Heart left ventricle (tissue), 16 donors: ENCODE measurements around the gene BORCS5. TPM values are rescaled to one million over a fixed set of nuclear protein-coding genes. Genes with fewer than 3 reads are reported as not detected.
A peak's percentile ranks its signal among the peaks of the same experiment; 100 is the strongest.

ENCODE experiments used
- ATAC-seq, 4 donors: fragments of 200-7000 bp; cut with Tn5 transposase; one replicate each; pipeline ENCODE4 v1.9.1; 2020 to 2022; ENCODE audit warnings: moderate library complexity in 4 of 4, mild to moderate bottlenecking in 3 of 4, moderate number of reproducible peaks in 1 of 4
- DNase-seq, 5 donors: peaks; one replicate each; pipeline ENCODE4 v3.0.0-alpha.2; 2020
- H3K27ac ChIP-seq, 12 donors: fragments of 200-600 bp; sonication (generic) in 4 of 12; one replicate each; pipeline versions ENCODE4 v1.5.0 to v1.8.0; 2016 to 2022; ENCODE audit warnings: mild to moderate bottlenecking in 2 of 12
- H3K27me3 ChIP-seq, 9 donors: fragments of 200-600 bp; sonication (generic) in 2 of 9; one replicate each; pipeline versions ENCODE4 v1.5.1 to v1.8.0; 2016 to 2022; ENCODE audit warnings: mild to moderate bottlenecking in 3 of 9
- H3K36me3 ChIP-seq, 9 donors: fragments of 200-600 bp; sonication (generic) in 2 of 9; one replicate each; pipeline versions ENCODE4 v1.5.0 to v1.8.0; 2018 to 2022; ENCODE audit warnings: mild to moderate bottlenecking in 2 of 9
- H3K4me1 ChIP-seq, 12 donors: fragments of 200-600 bp; sonication (generic) in 4 of 12; one replicate each; pipeline versions ENCODE4 v1.5.0 to v1.8.0; 2016 to 2022; ENCODE audit warnings: mild to moderate bottlenecking in 3 of 12
- H3K4me3 ChIP-seq, 12 donors: fragments of 200-600 bp; sonication (generic) in 4 of 12; one replicate each; pipeline versions ENCODE4 v1.5.0 to v1.8.0; 2017 to 2022; ENCODE audit warnings: mild to moderate bottlenecking in 9 of 12, moderate library complexity in 4 of 12
- H3K9me3 ChIP-seq, 12 donors: fragments of 200-600 bp; sonication (generic) in 4 of 12; one replicate each; pipeline versions ENCODE4 v1.5.0 to v1.8.0; 2016 to 2022; ENCODE audit warnings: mild to moderate bottlenecking in 1 of 12
- POLR2A ChIP-seq, 2 donors: fragments of 450-650 bp; IDR thresholded peaks; one replicate each; pipeline ENCODE4 v1.6.1; 2017; ENCODE audit warnings: antibody characterized with exemption in 2 of 2, mild to moderate bottlenecking in 2 of 2, moderate library complexity in 2 of 2
- WGBS, 4 donors: extraction: QIAGEN DNeasy Blood & Tissue Kit in 2 of 4; methylation state at CpG; one replicate each; pipeline versions ENCODE4 v1.1.5 to v1.1.7; 2013 to 2018; 5-methylcytosine and 5-hydroxymethylcytosine counted together
- intact Hi-C, 10 donors: fragments of 100-400 bp; cut with DNase I; formaldehyde crosslinking; loops; one replicate each; pipeline versions ENCODE4 v1.11.1 to v1.14.2; 2022
- polyA plus RNA-seq, 2 donors: library from polyadenylated mRNA; stranded (reverse); fragments of 200-250 nt; gene quantifications; one replicate each; pipeline ENCODE4 v1.2.3, GENCODE V29; 2013
- total RNA-seq, 9 donors: library from RNA; depleted of rRNA in 2 of 9; stranded (reverse); fragments of >200 nt in 2 of 9; fragmentation: NEBNext Ultra II Directional in 3 of 9; extraction: Animal tissue kit (Norgen Biotek cat#: 25700) in 3 of 9; gene quantifications; one replicate each; pipeline versions ENCODE4 v1.1.0 to v1.2.4, GENCODE V29; 2016 to 2023
- TF ChIP-seq, protein P1 (sequence below), 12 donors: fragments of 200-600 bp; sonication (generic) in 4 of 12; IDR thresholded peaks; one replicate each; pipeline versions ENCODE4 v1.5.0 to v1.8.0; 2018 to 2022; ENCODE audit warnings: antibody characterized with exemption in 12 of 12, mild to moderate bottlenecking in 5 of 12
- donor health status: ischemic (EF 13 %, LVEDD 7.1; RV severe dilation, severe dysfunction).
- donor health status: healthy with polysubstance abuse.
- donor health status: DM: no; HTN: yes; CAD: no.
- donor health status: DM: no; HTN: no; CAD: no.
- donor health status: ischemic (EF 25% LVEDD 6.9; RV normal size, moderate dysfunction).
- donor health status: ischemic (EF 25% LVEDD 5.7; RV mildly dilated, moderate dysfunction).
- donor health status: healthy.
- donor health status: DM: yes; HTN: yes; CAD: no.
- donor health status: ischemic (EF 35%, LVEDD 5.7; RV mildly dilated, moderate dysfunction).
- donor health status: nonischemic (EF 11% LVEDD 7.7; RV severe dilation, severe dysfunction).
- donor health status: DM: yes; HTN: yes; CAD: no.
- donor health status: PGD.
- donor health status: ischemic (EF 29% LVEDD 5.4; RV normal size, mild dysfunction).
- donor health status: nonischemic (EF 23%, LVEDD 6.1; RV moderate dilation, normal function).

Gene BORCS5
- total and polyA plus RNA-seq, 11 donors: 3.9 to 21.3 (median 12.3) TPM

- TF ChIP-seq POLR2A (IDR thresholded peaks at IDR 0.05): no peak
- TF ChIP-seq, protein P1, sequence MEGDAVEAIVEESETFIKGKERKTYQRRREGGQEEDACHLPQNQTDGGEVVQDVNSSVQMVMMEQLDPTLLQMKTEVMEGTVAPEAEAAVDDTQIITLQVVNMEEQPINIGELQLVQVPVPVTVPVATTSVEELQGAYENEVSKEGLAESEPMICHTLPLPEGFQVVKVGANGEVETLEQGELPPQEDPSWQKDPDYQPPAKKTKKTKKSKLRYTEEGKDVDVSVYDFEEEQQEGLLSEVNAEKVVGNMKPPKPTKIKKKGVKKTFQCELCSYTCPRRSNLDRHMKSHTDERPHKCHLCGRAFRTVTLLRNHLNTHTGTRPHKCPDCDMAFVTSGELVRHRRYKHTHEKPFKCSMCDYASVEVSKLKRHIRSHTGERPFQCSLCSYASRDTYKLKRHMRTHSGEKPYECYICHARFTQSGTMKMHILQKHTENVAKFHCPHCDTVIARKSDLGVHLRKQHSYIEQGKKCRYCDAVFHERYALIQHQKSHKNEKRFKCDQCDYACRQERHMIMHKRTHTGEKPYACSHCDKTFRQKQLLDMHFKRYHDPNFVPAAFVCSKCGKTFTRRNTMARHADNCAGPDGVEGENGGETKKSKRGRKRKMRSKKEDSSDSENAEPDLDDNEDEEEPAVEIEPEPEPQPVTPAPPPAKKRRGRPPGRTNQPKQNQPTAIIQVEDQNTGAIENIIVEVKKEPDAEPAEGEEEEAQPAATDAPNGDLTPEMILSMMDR (IDR thresholded peaks at IDR 0.05): no peak
- Histone ChIP-seq H3K27me3 (no peaks in the 10 kb centered on the region), H3K4me1 (peaks cover 0 to 66% (median 31%) of the 10 kb centered on the region in 12 donors), H3K27ac (peak overlapping the region; percentile 36 to 80 (median 70)), H3K36me3 (no peaks in the 10 kb centered on the region), H3K4me3 (no peak overlapping the region), H3K9me3 (no peaks in the 10 kb centered on the region)
- ATAC-seq (peak; percentile 43 to 71 (median 60)), DNase-seq (no peak)
- WGBS, 4 donors: 39 to 51% (median 48%) methylated on average over 5 of the region's 5 CpGs
- intact Hi-C loops: loop anchor here in 1 of 10 donors (5.0 kb wide), 2 partner anchors 45 to 120 kb away; partner anchors contain the start of gene DUSP16
Measured at GRCh38 chr12:12442548-12443071, 85.7 kb downstream of the BORCS5 start.

- peaks cover 0 to 68% (median 32%) of the 10 kb centered on the region in 12 donors for H3K4me1 ChIP-seq
- DNase-seq (peak in 4 of 5 donors; percentile 63 to 79 (median 72)), ATAC-seq (peak; percentile 65 to 83 (median 76))
- H3K27me3 ChIP-seq: no peaks in the 10 kb centered on the region
- H3K4me3 ChIP-seq: no peak overlapping the region
- no peaks in the 10 kb centered on the region for H3K9me3 ChIP-seq
- WGBS, 4 donors: 25 to 41% (median 32%) methylated on average over 5 of the region's 5 CpGs
- no peaks in the 10 kb centered on the region for H3K36me3 ChIP-seq
- intact Hi-C loops: loop anchor here in 1 of 10 donors (5.0 kb wide), 2 partner anchors 46 to 119 kb away; partner anchors contain the start of gene DUSP16
- no peak for TF ChIP-seq POLR2A (IDR thresholded peaks at IDR 0.05)
- TF ChIP-seq, protein P1 (IDR thresholded peaks at IDR 0.05): no peak
- peak overlapping the region; percentile 36 to 80 (median 70) for H3K27ac ChIP-seq
Measured at GRCh38 chr12:12443431-12443878, 86.6 kb downstream of the BORCS5 start.

DNA sequence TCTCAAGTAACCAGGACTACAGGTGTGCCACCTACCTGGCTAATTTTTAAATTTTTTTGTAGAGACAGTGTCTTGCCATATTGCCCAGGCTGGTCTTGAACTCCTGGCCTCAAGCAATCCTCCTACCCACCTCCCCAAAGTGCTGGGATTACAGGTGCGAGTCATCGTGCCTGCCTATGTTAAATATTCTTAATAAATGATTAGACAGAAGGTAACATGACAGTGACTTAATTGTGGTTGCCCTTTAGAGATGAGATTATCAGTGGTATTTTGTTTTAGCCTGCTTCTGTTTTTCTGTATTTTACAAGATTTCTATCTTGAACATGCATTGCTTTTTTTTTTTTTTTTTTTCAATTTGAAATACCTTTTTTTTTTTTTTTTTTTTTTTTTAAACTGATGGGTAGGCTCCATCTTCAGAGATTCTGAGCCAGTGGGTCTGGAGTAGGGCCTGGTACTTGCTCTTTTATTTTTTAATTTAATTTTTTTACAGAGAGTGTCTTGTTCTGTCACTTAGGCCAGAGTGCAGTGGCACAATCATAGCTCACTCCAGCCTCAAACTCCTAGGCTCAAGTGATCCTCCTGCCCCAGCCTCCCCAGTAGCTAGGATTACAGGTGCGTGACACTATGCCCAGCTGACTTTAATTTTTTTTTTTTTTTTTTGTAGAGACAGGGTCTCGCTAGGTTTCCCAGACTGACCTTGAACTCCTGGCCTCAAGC, 88.4 kb downstream of the BORCS5 start:
- no peaks in the 10 kb centered on the region for H3K27me3 ChIP-seq
- peaks cover 0 to 57% (median 31%) of the 10 kb centered on the region in 12 donors for H3K4me1 ChIP-seq
- ATAC-seq: no peak
- intact Hi-C loops: no loop called here
- H3K4me3 ChIP-seq: no peak overlapping the region
- DNase-seq: no peak
- H3K27ac ChIP-seq: no peak overlapping the region
- WGBS, 4 donors: 96 to 100% (median 98%) methylated on average over 4 of the region's 4 CpGs
- no peaks in the 10 kb centered on the region for H3K9me3 ChIP-seq
- H3K36me3 ChIP-seq: no peaks in the 10 kb centered on the region
- no peak for TF ChIP-seq POLR2A (IDR thresholded peaks at IDR 0.05)
- TF ChIP-seq, protein P1 (IDR thresholded peaks at IDR 0.05): no peak

DNA sequence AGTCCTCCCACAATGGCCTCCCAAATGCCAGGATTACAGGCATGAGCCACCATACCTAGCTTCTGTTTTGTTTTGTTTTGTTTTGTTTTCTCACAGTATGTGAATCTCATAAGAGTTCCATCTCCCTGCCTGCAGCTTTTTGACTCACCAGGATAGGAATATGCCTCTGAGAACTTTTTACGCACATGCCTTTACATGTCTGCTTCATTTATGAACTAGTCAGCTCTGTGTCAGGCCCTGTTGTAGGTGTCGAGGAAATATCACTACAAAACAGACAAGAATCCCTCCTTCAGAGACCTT, 89.0 kb downstream of the BORCS5 start:
- Histone ChIP-seq H3K27ac (no peak overlapping the region), H3K36me3 (no peaks in the 10 kb centered on the region), H3K9me3 (no peaks in the 10 kb centered on the region), H3K4me3 (no peak overlapping the region), H3K27me3 (no peaks in the 10 kb centered on the region), H3K4me1 (peaks cover 0 to 51% (median 31%) of the 10 kb centered on the region in 12 donors)
- 96 to 98% (median 98%) methylated on average over 2 of the region's 2 CpGs for WGBS, 4 donors
- TF ChIP-seq, protein P1 (IDR thresholded peaks at IDR 0.05): no peak
- no peak for TF ChIP-seq POLR2A (IDR thresholded peaks at IDR 0.05)
- DNase-seq (no peak), ATAC-seq (no peak)
- intact Hi-C loops: no loop called here
